Liver (tissue), 9 donors: ENCODE measurements around the gene ZFYVE19. TPM values are rescaled to one million over a fixed set of nuclear protein-coding genes. Genes with fewer than 3 reads are reported as not detected.

Experiments
- DNase-seq: peaks from one replicate; pipeline ENCODE4 v3.0.0-alpha.2; 2017; ENCODE audit warnings: low spot score
- H3K27ac ChIP-seq, 2 donors: one replicate each; pipeline ENCODE4 v1.7.0; 2013; ENCODE audit warnings: inconsistent platforms in 2 of 2, low read length in 2 of 2, control low read depth in 1 of 2, low read depth in 1 of 2, mild to moderate bottlenecking in 1 of 2
- H3K27me3 ChIP-seq, 4 donors: one replicate each; pipeline versions ENCODE4 v1.6.1 to v1.7.0; 2013; ENCODE audit warnings: low read length in 3 of 4, inconsistent platforms in 1 of 4, mild to moderate bottlenecking in 1 of 4, moderate library complexity in 1 of 4; ENCODE audit not compliant: control insufficient read depth in 4 of 4, insufficient read depth in 4 of 4
- H3K36me3 ChIP-seq, 4 donors: one replicate each; pipeline versions ENCODE4 v1.6.1 to v1.7.0; 2013; ENCODE audit warnings: low read length in 3 of 4, mild to moderate bottlenecking in 3 of 4, low read depth in 1 of 4, moderate library complexity in 1 of 4; ENCODE audit not compliant: control insufficient read depth in 4 of 4, insufficient read depth in 3 of 4
- H3K4me1 ChIP-seq, 4 donors: one replicate each; pipeline versions ENCODE4 v1.6.1 to v1.7.0; 2013; ENCODE audit warnings: low read length in 3 of 4, mild to moderate bottlenecking in 3 of 4, moderate library complexity in 1 of 4; ENCODE audit not compliant: control insufficient read depth in 4 of 4, insufficient read depth in 4 of 4
- H3K4me3 ChIP-seq, 3 donors: one replicate each; pipeline versions ENCODE4 v1.6.1 to v1.7.0; 2013; ENCODE audit warnings: low read length in 3 of 3, control low read depth in 1 of 3, low read depth in 1 of 3, mild to moderate bottlenecking in 1 of 3
- H3K9ac ChIP-seq, 2 donors: one replicate each; pipeline ENCODE4 v1.7.0; 2013; ENCODE audit warnings: low read length in 2 of 2, mild to moderate bottlenecking in 2 of 2, moderate library complexity in 2 of 2, control low read depth in 1 of 2, low read depth in 1 of 2
- H3K9me3 ChIP-seq, 4 donors: one replicate each; pipeline versions ENCODE4 v1.6.1 to v1.7.0; 2013; ENCODE audit warnings: low read length in 3 of 4; ENCODE audit not compliant: control insufficient read depth in 4 of 4
- ATF3 ChIP-seq: IDR thresholded peaks from 2 replicates; pipeline ENCODE4 v1.6.1; 2016; ENCODE audit warnings: antibody characterized with exemption
- CTCF ChIP-seq: fragments of 150-350 bp; IDR thresholded peaks from 2 replicates; pipeline ENCODE4 v1.5.1; 2017; ENCODE audit warnings: improper control_type of control experiment, low read depth, low read length; ENCODE audit not compliant: missing input control
- EGR1 ChIP-seq, 2 donors: IDR thresholded peaks; 2 replicates each; pipeline ENCODE4 v1.6.1; 2016 to 2018; ENCODE audit warnings: antibody characterized with exemption in 2 of 2, low read depth in 2 of 2
- FOXA1 ChIP-seq: IDR thresholded peaks from 2 replicates; pipeline ENCODE4 v1.6.1; 2016; ENCODE audit warnings: antibody characterized with exemption
- FOXA2 ChIP-seq: IDR thresholded peaks from 2 replicates; pipeline ENCODE4 v1.6.1; 2016; ENCODE audit warnings: antibody characterized with exemption
- GABPA ChIP-seq, 2 donors: IDR thresholded peaks in 1 of 2; conservative IDR thresholded peaks in 1 of 2; 2 replicates each; pipeline ENCODE4 v1.6.1; 2016; ENCODE audit warnings: antibody characterized with exemption in 2 of 2, mild to moderate bottlenecking in 1 of 2, moderate library complexity in 1 of 2
- HNF4G ChIP-seq: IDR thresholded peaks from 2 replicates; pipeline ENCODE4 v1.6.1; 2016; ENCODE audit warnings: antibody characterized with exemption
- MAX ChIP-seq: IDR thresholded peaks from 2 replicates; pipeline ENCODE4 v1.6.1; 2016; ENCODE audit warnings: antibody characterized with exemption
- NR2F2 ChIP-seq: IDR thresholded peaks from 2 replicates; pipeline ENCODE4 v1.6.1; 2016; ENCODE audit warnings: antibody characterized with exemption
- RAD21 ChIP-seq, 2 donors: IDR thresholded peaks; 2 replicates each; pipeline ENCODE4 v1.6.1; 2016; ENCODE audit warnings: antibody characterized with exemption in 2 of 2, mild to moderate bottlenecking in 2 of 2
- REST ChIP-seq: IDR thresholded peaks from 2 replicates; pipeline ENCODE4 v1.6.1; 2016; ENCODE audit warnings: antibody characterized with exemption, mild to moderate bottlenecking
- RXRA ChIP-seq, 2 donors: IDR thresholded peaks; 2 replicates each; pipeline ENCODE4 v1.6.1; 2017 to 2018; ENCODE audit warnings: antibody characterized with exemption in 2 of 2, mild to moderate bottlenecking in 1 of 2
- TAF1 ChIP-seq: conservative IDR thresholded peaks from 2 replicates; pipeline ENCODE4 v1.6.1; 2016; ENCODE audit warnings: antibody characterized with exemption, mild to moderate bottlenecking
- YY1 ChIP-seq: IDR thresholded peaks from 2 replicates; pipeline ENCODE4 v1.6.1; 2016; ENCODE audit warnings: antibody characterized with exemption, mild to moderate bottlenecking
- ZBTB33 ChIP-seq: IDR thresholded peaks from 2 replicates; pipeline ENCODE4 v1.6.1; 2016; ENCODE audit warnings: antibody characterized with exemption
- WGBS: extraction: QIAGEN DNeasy Blood & Tissue Kit; methylation state at CpG from one replicate; pipeline ENCODE4 v1.1.7; 2013; 5-methylcytosine and 5-hydroxymethylcytosine counted together
- polyA plus RNA-seq, 2 donors: library from polyadenylated mRNA; stranded (reverse) in 1 of 2; unstranded in 1 of 2; fragments of 200-250 nt in 1 of 2; fragments of >200 nt in 1 of 2; fragmentation: Nextera tagmentation in 1 of 2; extraction: Ambion mirVana in 1 of 2; gene quantifications; one replicate each; pipeline versions ENCODE4 v1.2.1 to v1.2.3, GENCODE V29; 2013 to 2015
- total RNA-seq, 2 donors: library from RNA; depleted of rRNA; stranded (reverse); fragments of >200 nt; gene quantifications; one replicate each; pipeline ENCODE4 v1.2.3, GENCODE V29; 2014
- donor health status: healthy.
- donor health status: healthy.
- donor health status: healthy.
- donor health status: healthy.
- donor health status: healthy.

ZFYVE19 gene
- total and polyA plus RNA-seq, 4 donors = 10.4 to 41.2 (median 19.7) TPM

- no peak for TF ChIP-seq ZBTB33
- TF ChIP-seq CTCF = no peak
Measured at GRCh38 chr15:40789119-40789518, 17.8 kb upstream of the ZFYVE19 start (continued).

- Histone ChIP-seq H3K9me3 (no peaks in the 10 kb centered on the region), H3K27me3 (no peaks in the 10 kb centered on the region), H3K36me3 (peaks cover 0 to 5% (median under 1%) of the 10 kb centered on the region in 4 donors), H3K4me1 (peaks cover 5 to 24% (median 10%) of the 10 kb centered on the region in 4 donors), H3K27ac (no peak overlapping the region), H3K4me3 (no peak overlapping the region), H3K9ac (no peak overlapping the region)
- no peak for DNase-seq
- no peak for TF ChIP-seq ATF3
- no peak for TF ChIP-seq RAD21 (IDR thresholded peaks at IDR 0.05)
- no peak for TF ChIP-seq REST
- TF ChIP-seq GABPA (IDR thresholded peaks at IDR 0.05 in 1 of 2, conservative IDR thresholded peaks at IDR 0.05 in 1 of 2) = no peak
- no peak for TF ChIP-seq RXRA (IDR thresholded peaks at IDR 0.05)
- TF ChIP-seq FOXA2 = no peak
- TF ChIP-seq TAF1 = no peak
- TF ChIP-seq NR2F2 = no peak
- 95% methylated on average over 8 of the region's 8 CpGs for WGBS
Measured at GRCh38 chr15:40789999-40790398, 16.9 kb upstream of the ZFYVE19 start.

- no peaks in the 10 kb centered on the region for H3K9me3 ChIP-seq
- no peak overlapping the region for H3K9ac ChIP-seq
- no peak for DNase-seq
- no peak overlapping the region for H3K27ac ChIP-seq
- no peaks in the 10 kb centered on the region for H3K27me3 ChIP-seq
- peaks cover 5 to 22% (median 6%) of the 10 kb centered on the region in 4 donors for H3K4me1 ChIP-seq
- TF ChIP-seq EGR1 (IDR thresholded peaks at IDR 0.05; ENCODE audit: low read depth in 2 of 2) = no peak
- no peak for TF ChIP-seq MAX
- TF ChIP-seq YY1 = no peak
- TF ChIP-seq FOXA2 = no peak
- TF ChIP-seq HNF4G = no peak
- no peak for TF ChIP-seq RAD21 (IDR thresholded peaks at IDR 0.05)
- TF ChIP-seq FOXA1 = no peak
- TF ChIP-seq NR2F2 = no peak
- TF ChIP-seq RXRA (IDR thresholded peaks at IDR 0.05) = no peak
- peaks cover 0 to 5% (median under 1%) of the 10 kb centered on the region in 4 donors for H3K36me3 ChIP-seq
- WGBS = 85% methylated on average over 3 of the region's 3 CpGs
- no peak overlapping the region for H3K4me3 ChIP-seq
Measured at GRCh38 chr15:40790718-40791117, 16.2 kb upstream of the ZFYVE19 start.
